Measurements from ENCODE around the gene TAS2R50.

- TF ChIP-seq CTCF (IDR thresholded peaks at IDR 0.05) = no peak
- no peak for TF ChIP-seq POLR2A (IDR thresholded peaks at IDR 0.05)
- no peak for TF ChIP-seq POLR2AphosphoS5 (IDR thresholded peaks at IDR 0.05)
Observed at GRCh38 chr12:10941369-10941768, 45.3 kb downstream of the TAS2R50 start.
